Stimulated activated naive CD8-positive, alpha-beta T cell treated with anti-CD3 and anti-CD28 coated beads, Interleukin-15, Interleukin-2, amounts not matched to agents 100 ng/mL and 50 ng/mL, for 24 hours (primary cell): Measurements from ENCODE around the gene UGT1A10.

ENCODE experiments used
- H3K27ac Mint-ChIP-seq: one replicate; pipeline ENCODE4 v1.8.0; 2021; ENCODE audit warnings: mild to moderate bottlenecking, mixed read lengths
- H3K27me3 Mint-ChIP-seq: one replicate; pipeline ENCODE4 v1.8.0; 2021; ENCODE audit warnings: mixed read lengths
- H3K36me3 Mint-ChIP-seq: one replicate; pipeline ENCODE4 v1.8.0; 2021; ENCODE audit warnings: low read depth, mixed read lengths
- H3K4me1 Mint-ChIP-seq: one replicate; pipeline ENCODE4 v1.8.0; 2021; ENCODE audit warnings: low read depth, mixed read lengths
- H3K4me3 Mint-ChIP-seq: one replicate; pipeline ENCODE4 v1.8.0; 2021; ENCODE audit warnings: mild to moderate bottlenecking, mixed read lengths
- H3K9me3 Mint-ChIP-seq: one replicate; pipeline ENCODE4 v1.8.0; 2021; ENCODE audit warnings: mixed read lengths

The UGT1A10 gene

DNA sequence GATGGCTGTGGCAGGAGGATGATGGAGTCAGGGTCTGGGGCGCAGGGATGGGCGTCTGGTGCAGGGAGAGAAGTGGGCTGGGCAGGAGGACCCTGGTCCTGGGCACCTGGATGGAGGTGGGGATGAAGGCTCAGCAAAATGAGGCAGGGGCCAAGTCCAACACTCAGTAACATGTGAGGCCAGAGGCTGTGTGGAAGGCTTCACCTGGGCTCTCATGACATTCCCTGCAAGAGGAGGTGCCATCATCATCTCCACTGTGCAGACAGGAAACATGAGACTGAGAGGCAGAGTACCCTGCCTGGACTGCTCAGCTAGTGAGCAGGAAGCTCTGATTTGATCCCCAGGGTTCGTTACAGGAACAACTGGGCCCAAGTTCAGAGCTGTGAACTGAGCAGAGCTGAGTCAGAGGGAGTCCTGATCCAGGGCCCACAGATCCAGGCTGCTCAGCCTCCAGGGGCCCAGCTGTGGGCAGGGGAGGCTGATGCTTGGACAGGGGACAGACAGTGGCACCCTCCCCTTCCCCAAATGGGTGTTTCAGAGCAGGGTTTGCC, 181.2 kb downstream of the UGT1A10 start:
- Mint-ChIP-seq H3K27ac (no peak overlapping the region), H3K4me1 (no peaks in the 10 kb centered on the region), H3K27me3 (peaks cover 4% of the 10 kb centered on the region), H3K9me3 (no peaks in the 10 kb centered on the region), H3K4me3 (no peak overlapping the region), H3K36me3 (no peaks in the 10 kb centered on the region)

DNA sequence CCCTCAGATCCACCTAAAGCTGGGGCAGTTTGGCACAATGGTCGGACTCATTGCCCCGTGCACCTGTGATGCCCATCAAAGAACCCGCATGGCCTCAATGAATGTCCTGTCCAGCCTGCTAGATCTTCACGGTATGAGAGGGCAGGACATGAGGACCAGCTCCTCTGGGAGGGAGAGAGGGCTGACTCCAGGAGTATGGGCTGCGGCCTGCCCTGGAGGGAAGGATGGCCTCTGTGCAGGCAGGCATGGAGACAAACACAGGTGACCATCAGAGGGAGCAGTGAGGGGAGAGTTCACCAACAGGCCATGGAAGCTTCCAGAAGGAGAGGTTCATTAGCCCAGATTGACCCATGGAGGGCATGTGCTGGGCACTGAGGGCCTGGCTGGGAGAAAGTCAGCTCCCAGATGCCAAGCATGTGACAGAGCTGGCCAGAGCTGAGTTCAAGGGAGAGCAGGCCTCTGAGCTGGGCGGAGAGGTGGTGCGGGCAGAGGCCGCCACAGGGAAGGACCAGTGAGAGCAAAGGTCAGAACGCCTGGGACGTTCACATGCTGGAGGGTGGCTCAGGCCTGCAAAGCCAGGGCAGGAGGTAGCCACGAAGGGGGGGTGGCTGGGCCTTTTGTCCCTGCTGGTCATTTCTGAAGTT, 181.9 kb downstream of the UGT1A10 start:
- Mint-ChIP-seq H3K27me3 (peaks cover 4% of the 10 kb centered on the region), H3K27ac (no peak overlapping the region), H3K36me3 (no peaks in the 10 kb centered on the region), H3K4me1 (no peaks in the 10 kb centered on the region), H3K9me3 (no peaks in the 10 kb centered on the region), H3K4me3 (no peak overlapping the region)

DNA sequence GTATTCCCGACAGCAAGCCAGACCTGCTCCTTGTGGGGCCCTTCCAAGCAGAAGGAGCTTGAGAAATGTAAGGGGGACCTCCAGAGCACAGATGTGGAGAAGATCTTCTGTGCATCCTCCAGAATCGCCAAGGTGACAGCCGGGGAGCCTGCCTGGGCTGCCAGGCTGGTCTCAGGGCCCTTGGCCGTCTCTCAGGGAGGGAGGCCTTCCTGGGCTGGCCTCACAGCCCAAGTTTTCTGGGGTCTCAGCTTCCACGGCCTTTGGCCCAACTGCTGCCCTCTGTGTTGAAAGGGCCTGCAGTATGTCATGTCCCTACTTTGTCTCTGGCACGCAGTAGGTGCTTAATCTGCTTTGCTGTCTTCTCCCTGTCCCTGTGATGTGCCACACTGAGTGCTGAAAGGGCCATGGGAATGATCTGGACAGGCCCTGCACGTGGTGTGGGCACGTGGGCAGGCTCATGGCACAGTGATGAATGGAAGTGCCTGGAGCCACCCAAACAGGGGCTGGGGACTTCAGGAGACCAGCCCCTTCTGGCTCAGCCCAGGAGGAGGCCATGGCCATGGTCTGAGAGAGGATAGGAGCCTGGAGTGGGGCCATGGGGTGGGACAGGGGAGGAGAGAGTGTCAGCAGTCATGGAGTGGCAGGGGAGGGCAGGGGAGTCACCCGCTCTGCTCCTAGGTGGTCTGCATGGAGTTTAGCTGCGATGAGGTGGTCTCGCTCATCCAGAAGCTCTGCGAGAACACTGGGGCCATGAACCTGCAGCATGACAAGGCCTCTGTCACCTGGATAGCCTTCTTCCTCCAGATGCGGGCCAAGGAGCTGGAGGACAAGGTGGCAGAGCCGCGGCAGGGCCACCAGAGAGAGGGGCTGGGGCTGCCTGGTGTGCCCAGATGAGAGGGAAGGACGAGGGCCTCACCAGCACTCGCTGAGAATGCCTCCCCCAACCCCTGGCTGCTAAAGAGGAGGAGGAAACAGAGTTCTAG, 182.7 kb downstream of the UGT1A10 start:
- Mint-ChIP-seq H3K27me3 (peaks cover 4% of the 10 kb centered on the region), H3K9me3 (no peaks in the 10 kb centered on the region), H3K4me3 (no peak overlapping the region), H3K4me1 (no peaks in the 10 kb centered on the region), H3K36me3 (no peaks in the 10 kb centered on the region), H3K27ac (no peak overlapping the region)

DNA sequence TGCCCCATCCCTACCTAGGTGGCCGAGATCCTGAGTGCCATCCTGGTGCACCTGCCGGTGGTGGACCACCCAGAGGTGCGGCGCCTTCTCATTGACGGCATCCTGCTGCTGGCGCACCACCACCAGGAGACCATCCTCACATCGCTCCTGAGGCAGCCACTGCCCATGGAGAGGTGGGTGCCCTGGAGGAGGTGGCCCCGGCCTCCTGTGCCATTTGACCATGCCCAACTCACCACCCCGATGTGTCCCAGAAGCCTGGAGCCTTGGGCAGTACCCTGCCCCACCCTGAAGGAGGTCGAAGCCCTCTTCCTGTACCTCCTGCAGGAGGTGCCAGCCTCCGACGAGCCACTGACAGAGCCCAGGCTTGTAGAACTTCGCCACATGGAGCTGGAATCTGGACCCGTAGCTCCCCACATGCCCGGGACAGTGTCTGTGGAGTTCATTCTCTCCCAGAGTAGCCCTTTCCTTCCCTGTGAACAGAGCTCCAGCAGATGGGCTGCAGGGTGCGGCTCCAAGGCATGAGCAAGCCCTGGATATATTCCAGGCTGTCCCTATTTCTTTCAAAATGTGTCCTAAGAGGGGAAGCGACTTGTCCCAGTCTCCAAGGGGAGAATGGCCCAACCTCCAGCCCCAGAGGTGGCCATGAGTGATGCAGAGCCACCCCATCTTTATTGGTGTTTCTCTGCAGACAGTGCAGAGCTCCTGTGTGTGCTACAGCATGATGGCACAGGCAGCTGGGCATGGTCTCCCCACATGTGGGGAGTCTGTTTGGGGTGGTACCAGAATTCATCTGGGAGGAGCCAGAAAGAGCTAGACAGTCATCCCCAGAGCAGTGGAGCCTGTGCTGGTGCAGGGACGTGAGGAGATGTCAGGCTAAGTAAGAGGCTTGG, 183.9 kb downstream of the UGT1A10 start:
- no peaks in the 10 kb centered on the region for H3K4me1 Mint-ChIP-seq
- H3K27me3 Mint-ChIP-seq = peaks cover 4% of the 10 kb centered on the region
- no peak overlapping the region for H3K4me3 Mint-ChIP-seq
- no peaks in the 10 kb centered on the region for H3K9me3 Mint-ChIP-seq
- H3K27ac Mint-ChIP-seq = no peak overlapping the region
- H3K36me3 Mint-ChIP-seq = no peaks in the 10 kb centered on the region

DNA sequence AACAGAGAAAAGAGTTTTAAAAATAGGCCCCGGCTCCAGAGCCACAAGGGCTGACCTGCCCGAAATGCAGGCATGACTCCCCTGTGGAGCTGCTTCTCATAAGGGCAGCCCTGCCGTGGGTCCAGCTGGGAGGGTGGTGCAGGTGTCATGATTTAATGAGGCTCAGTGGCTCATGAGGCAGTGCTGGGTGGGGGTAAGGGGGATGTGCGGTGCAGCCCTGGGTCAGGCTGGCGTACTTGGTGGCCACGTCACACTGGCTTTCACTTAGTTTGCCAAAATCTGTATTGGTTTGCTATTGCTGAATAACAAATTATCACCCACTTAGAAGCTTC, 184.5 kb downstream of the UGT1A10 start:
- Mint-ChIP-seq H3K27me3 (peaks cover 4% of the 10 kb centered on the region), H3K4me3 (no peak overlapping the region)

DNA sequence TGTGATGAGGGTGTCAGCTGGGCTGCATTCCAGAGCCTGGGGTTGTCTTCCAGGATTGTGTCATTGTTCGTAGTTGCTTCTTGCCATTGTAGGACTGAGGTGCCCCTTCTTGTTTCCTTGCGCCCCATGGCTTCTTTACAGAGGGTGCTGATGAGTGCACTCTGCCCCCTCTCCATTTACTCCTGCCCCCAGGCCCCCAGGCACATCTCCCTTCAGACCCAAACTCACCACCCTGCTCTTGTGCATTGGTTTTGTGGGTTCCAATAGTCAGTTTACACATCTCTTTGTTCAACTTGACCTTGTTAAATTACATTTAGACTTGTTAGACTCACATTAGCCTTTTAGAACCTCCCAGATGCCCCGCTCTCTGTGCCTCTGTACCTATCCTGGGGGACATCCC, 184.9 kb downstream of the UGT1A10 start:
- Mint-ChIP-seq H3K27ac (no peak overlapping the region), H3K36me3 (no peaks in the 10 kb centered on the region), H3K9me3 (no peaks in the 10 kb centered on the region), H3K27me3 (peaks cover under 1% of the 10 kb centered on the region), H3K4me3 (no peak overlapping the region), H3K4me1 (no peaks in the 10 kb centered on the region)

More for the DNA sequence above, 184.5 kb downstream of the UGT1A10 start:
- Mint-ChIP-seq H3K4me1 (no peaks in the 10 kb centered on the region), H3K36me3 (no peaks in the 10 kb centered on the region), H3K27ac (no peak overlapping the region), H3K9me3 (no peaks in the 10 kb centered on the region)

DNA sequence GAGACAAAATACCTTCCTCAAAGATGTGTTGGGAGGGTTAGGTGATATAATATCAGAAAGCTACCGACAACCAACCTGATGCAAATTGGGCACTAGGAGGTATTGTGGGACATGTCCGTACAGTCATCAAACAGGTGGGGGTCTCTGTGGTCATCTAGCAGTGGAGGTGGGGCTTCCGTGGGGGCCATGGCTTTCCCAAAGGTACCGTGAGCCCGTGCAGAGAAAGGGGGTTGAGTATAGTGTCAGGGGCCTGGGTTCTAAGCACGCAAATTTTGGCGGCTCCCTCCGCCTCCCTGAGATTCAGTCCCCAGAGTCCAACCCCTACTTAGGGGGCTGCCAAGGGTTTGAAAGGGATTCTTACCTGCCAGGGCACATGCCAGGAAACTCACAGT, 185.5 kb downstream of the UGT1A10 start:
- no peak overlapping the region for H3K27ac Mint-ChIP-seq
- H3K4me3 Mint-ChIP-seq = no peak overlapping the region
- no peaks in the 10 kb centered on the region for H3K9me3 Mint-ChIP-seq
- H3K27me3 Mint-ChIP-seq = no peaks in the 10 kb centered on the region
- H3K36me3 Mint-ChIP-seq = no peaks in the 10 kb centered on the region
- no peaks in the 10 kb centered on the region for H3K4me1 Mint-ChIP-seq

DNA sequence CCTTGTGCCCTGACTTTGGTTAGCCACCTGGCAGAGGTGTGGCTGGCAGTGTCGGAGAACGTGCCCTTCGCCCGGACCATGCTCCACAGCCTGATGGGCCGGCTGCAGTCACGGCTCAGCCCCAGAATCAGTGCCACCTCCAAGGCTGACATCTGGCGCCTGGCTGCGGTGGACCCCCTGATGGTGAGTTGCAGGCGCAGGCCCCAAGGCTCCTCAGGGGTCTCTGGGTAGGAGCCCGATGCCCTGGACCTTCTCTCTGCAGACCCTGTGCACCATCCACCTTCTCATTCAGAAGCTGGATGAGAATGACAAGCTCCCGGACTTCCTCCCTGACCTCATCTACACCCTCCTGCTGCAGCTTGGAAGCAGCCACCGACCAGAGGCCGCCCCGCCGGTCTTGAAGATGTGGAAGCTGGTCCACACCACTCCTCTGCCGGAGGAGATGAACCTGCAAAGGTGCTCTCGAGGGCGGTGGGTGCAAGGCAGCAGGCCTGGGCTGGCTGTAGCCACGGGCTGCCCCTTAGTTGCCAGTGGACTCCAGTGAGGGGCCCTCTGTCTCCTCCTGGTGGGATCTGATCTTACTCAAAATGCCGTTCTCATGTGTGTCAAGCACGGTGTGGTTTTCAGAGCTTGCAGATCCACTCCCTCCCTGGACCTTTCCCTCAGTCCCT, 186.0 kb downstream of the UGT1A10 start:
- Mint-ChIP-seq H3K36me3 (no peaks in the 10 kb centered on the region), H3K4me3 (no peak overlapping the region), H3K4me1 (no peaks in the 10 kb centered on the region), H3K27me3 (no peaks in the 10 kb centered on the region), H3K27ac (no peak overlapping the region), H3K9me3 (no peaks in the 10 kb centered on the region)
